Femur (tissue), 1 donor: ENCODE measurements around the gene SLC5A5.

ENCODE experiments used
- DNase-seq: peaks from one replicate; pipeline ENCODE4 v3.0.0-alpha.2; 2017

The SLC5A5 gene

DNA sequence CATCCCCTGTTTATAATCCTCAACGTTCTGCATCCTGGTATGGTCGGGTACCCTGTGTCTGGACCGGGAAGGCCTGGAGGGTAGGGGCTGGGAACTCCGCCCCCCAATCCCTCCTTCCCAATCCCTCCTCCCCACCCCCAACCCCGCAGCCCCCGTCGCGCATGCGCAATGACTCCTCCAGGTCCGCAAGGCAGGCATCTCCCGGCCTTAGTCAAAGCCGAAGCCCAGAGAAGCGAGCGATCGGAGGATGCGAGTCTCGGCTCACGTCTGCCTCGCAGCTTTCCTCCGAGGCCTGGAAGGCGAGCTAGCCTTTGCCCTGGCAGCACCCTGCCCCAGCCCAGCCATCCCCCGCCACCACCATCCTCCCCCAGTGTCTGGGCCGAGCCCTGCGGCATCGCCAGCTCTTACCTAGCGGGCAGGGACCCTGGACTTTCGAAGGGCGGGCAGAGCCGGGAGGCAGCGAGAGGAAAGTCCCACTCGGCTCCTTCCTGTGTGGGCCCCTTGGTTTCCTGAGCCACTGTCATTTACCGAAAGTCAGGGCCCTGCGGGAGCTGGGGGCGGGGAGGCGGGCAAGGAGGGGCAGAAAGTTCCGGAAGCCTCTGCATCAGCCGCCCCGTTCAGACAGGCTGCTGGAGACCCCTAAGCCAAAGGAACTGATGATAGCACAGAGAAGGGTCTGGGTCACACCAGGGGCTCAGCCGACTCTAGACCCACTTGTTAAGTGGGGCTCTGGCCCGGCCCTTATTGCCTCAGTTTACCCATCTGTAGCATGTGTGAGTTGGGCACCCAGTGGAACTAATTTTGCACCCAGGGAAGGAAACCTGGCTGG is 24.0 kb upstream of the SLC5A5 start, which contains the start of gene JAK3:
Gene JAK3 (minus strand): TSS at position 445 of the 829 bp plus-strand sequence. CDS start 3,565 bp downstream, outside the sequence.
- DNase-seq: peak; percentile 90

GRCh38 chr19:17848595-17849292 is 23.0 kb upstream of the SLC5A5 start:
- DNase-seq: no peak

DNA sequence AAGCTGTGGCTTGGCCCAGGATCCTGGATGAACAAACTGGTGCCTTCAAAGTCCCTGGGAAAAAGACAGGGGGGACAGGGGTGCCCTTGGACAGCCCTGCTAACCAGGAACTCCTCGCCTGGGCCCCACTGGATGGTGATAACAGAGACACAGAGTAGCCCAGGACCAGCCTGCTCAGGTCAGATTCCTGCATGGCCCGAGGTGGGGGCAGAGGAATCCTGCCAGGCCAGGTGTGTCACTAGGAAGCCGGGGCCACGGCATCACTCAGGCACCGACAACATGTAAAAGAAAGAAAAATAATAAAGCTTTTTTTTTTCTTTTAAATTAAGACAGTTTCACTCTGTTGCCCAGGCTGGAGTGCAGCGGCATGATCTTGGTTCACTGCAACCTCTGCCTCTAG is 17.7 kb upstream of the SLC5A5 start:
- no peak for DNase-seq

DNA sequence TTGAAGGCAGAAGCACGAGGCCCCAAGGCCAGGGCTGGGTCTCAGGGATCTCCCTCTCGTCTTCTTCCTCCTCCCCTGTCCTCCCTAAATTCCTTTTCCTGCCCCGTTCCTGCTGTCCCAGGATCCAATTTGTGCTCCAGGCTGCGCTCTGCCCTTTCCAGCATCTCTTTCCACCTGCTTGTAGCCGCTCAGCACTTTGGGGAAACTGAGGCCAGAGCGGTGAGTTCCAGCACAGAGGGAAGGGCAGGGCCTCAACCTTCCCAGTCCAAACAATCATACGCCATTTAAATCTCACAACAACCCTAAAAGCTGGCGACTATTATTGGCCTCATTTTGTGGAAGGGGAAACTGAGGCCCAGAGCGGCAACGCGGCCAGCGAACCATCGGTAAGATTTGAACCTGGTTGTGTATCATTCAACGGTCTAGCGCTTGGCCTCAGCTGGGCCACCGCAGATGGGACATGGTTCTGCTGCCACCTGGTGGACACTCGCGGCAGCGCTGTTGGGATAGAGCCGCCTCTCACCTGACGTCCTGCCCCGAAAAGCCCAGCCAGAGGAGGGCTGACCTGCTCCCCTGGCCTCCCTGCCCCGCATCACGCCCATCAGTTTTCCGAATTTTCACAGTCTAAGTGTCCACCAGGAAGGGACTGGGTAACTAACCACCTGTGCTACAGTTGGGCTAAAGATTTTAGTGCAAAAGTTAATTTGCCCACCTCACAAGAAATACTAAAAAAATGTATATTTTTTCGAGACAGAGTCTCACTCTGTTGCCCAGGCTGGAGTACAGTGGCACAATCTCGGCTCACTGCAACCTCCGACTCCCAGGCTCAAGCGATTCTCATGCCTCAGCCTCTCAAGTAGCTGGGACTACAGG is 16.2 kb upstream of the SLC5A5 start:
- peak; percentile 90 for DNase-seq

GRCh38 chr19:17859533-17860330 is 12.0 kb upstream of the SLC5A5 start, which contains the start of gene RPL18A:
TSS of gene RPL18A (plus strand) at chr19:17859910. CDS start at chr19:17859957, 47 bp downstream.
- DNase-seq: peak; percentile 100

- DNase-seq: no peak
Observed at GRCh38 chr19:17860331-17860992, 11.3 kb upstream of the SLC5A5 start.

- DNase-seq: no peak
Observed at GRCh38 chr19:17860993-17861360, 10.8 kb upstream of the SLC5A5 start.

- DNase-seq: no peak
Observed at GRCh38 chr19:17861542-17862402, 10.0 kb upstream of the SLC5A5 start.

GRCh38 chr19:17862711-17863519 is 8.8 kb upstream of the SLC5A5 start:
- DNase-seq: no peak

DNA sequence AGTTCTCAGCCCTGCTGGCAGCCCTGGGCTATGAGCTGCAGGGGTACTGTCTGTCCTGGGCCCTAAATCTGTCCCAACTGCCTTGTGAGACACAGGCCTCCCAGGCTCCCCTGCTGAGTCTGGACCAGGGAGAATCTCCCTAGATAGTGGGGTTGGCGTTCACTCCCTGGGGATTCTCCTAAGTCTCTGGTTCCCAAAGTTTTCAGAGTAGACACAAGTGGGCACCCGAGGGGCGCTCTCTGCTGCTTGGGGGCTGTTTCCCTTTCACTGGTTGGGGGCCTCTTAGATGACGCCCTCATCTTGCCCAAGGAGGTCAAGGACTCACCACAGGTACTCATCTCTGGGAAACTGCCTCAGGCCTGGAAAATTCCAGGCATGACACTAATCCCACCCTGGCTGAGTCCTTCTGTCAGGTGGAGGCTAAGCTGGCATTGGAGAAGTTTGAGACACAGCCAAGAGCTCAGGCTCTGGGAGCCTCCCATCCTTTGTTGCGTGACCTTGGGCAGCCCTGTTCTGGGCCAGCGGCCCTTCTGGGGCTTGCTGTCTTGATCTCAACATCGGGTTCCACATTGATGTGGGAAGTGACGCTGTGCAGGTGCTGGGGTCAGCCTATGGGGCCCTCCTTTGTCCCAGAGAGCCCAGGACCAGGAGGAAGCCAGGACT is 8.1 kb upstream of the SLC5A5 start:
- DNase-seq: no peak

DNA sequence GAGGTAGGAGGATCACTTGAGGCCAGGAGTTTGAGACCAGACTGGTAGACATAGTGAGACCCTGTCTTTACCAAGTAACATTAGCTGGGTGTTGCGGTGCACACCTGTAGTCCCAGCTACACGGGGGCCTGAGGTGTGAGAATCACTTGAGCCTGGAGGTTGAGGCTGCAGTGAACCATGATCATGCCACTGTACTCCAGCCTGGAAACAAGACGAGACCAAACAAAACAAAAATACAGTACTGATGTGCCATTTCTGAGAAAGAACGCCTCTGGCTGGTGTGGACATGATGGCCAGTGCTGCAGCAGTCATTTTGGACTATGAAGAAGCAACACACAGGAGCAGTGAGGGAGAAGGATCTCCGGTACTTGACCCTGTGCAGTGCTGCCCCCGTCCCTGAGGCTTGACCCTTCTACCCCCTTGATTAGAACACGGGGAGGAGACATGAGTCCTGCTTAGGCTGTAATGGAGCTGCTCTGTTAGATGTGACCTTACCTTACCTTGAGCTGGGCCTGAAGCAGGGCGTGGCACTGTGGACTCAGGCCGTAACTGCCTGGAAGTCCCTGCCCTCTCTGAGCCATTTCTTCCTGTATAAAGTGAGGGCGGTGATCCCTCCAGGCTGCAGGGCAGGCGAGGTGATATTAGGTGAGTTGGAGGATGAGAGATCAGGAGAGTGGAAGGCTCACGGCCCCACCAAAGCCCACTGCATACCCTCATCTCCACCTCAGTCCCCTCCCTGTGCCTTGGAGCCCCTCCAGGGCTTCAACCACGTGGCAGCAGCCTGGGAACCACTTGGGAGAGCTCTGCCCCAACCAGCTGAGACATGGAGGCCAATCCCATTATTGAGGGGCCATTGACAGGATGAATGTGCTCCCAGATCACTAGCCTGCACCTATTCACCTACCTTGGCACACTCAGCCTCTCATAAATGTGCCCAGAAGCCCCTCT is 6.1 kb upstream of the SLC5A5 start:
- DNase-seq: no peak

DNA sequence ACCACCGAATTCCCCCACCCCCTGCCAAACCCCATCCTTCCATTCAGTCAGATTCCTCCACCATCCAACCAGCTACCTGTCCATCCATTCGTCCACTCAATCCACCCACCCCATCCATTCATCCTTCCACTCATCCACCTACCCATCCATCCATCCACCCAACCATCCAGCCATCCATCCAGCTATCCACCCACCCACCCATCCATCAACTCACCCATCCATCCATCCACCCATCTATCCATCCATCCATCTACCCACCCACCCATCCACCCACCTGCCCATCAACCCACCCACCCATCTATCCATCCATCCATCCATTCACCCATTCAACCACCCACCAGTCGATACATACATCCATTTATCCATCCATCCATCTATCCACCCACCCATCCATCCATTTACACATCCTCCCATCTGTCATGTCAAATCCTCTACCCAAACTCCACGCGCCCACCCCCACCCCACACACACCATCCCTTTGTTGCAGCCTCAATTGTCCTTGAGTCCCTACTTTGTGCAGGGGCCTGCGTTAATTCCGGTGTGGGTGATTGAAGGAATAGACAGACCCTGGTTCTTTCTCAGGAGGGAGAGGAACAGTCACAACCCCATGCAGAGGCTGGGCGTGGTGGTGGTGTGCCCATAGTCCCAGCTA is 5.3 kb upstream of the SLC5A5 start:
- no peak for DNase-seq

DNA sequence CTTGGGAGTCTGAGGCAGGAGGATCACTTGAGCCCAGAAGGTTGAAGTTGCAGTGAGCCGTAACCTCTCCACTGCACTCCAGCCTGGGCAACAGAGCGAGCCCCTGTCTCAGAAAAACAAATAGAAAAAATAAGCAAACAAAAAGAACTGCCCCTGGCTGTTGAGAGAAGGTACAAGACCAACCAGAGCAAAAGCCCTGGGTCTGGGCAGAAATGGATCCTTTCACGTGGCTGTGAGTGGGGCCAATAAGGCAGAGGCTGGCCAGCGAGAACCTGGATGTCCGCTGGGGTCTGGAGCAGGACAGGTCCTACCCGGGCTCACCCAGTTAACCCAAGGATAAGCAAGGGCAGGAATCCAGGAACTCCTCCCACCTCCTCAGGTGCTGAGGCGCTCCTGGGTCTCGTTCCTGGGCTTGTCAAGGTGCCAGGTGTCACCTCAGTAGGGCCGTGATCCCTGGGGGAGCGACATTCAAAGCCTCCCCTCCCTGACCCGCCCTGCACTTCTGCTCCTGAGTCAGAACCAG is 4.7 kb upstream of the SLC5A5 start:
- no peak for DNase-seq

DNA sequence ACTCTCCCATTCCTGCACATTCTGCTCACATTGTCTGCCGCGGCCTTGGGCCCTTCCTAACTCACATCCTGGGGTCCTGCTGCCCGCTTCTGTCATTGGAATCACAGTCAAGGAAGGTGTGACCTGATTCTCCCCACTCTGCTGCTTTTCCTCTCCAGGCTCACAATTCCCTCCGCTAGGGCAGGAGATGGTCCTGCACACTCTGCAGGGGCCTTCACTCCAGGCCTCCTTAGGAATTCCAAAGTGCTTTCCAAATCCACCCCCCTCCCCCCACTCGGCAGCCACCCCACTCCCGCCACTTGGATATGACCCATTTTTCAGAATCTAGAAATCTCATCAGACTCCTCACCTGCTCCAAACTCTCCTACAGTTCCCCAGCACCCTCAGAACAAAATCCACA is 3.1 kb upstream of the SLC5A5 start:
- DNase-seq: no peak

DNA sequence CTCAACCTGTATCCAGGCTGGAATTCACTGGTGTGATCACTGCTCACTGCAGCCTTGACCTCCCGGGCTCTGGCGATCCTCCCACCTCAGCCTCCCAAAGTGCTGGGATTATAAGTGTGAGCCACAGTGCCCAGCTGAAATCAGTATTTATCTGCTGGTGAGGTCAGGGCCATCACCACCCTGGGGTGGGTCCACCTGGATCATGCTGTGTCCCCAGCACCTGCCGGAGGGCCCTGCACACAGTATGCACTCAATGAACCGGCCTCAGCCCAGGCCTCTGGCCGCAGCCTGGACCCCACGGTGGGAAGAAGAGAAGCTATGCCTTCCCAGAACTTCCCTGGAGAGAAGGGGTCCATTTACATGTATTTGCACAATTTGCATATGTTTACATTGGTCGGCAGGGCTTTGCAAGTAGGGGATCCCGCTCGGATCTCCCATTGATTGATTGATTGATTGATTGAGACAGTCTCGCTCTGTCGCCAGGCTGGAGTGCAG is 2.6 kb upstream of the SLC5A5 start:
- no peak for DNase-seq

DNA sequence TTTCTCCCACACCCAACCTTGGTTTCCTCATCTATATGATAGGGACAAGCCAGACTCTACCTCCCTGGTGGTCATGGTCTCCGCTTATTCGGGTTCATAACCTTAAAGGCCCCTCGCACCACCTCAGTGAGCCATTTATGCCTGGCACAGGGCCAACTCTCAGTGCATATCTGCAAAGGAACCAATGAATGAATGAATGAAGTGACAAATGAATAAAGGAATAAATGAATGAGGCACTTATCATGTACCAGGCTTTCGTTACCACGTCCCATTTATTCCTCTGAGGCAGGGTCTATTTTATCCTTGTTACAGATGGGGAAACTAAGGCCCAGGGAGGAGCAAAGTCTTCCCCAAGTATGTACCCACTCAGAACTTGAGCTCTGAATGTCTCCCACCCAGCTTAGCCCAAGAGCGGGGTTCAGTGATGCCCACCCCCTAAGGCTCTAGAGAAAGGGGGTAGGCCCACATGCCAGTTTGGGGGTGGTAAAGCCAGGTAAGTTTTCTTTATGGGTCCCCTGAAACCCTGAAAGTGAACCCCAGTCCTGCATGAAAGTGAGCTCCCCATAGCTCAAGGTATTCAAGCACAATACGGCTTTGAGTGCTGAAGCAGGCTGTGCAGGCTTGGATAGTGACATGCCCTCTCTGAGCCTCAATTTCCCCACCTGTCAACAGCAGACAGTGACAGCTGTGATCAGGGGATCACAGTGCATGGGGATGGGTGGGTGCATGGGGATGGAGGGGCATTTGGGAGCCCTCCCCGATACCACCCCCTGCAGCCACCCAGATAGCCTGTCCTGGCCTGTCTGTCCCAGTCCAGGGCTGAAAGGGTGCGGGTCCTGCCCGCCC is 490 bp upstream of the SLC5A5 start:
- no peak for DNase-seq
